Jurkat, Clone E6-1 (cell line): ENCODE results near the gene CCDC13.

Experiments used
- DNase-seq: peaks from one replicate; pipeline ENCODE4 v3.0.0-alpha.2; 2011; ENCODE audit warnings: low read depth, low spot score
- H3K4me3 ChIP-seq: 2 replicates; pipeline ENCODE4 v1.5.1; 2011; ENCODE audit warnings: mild to moderate bottlenecking, low read length, control low read depth, moderate library complexity

CCDC13 gene

DNA sequence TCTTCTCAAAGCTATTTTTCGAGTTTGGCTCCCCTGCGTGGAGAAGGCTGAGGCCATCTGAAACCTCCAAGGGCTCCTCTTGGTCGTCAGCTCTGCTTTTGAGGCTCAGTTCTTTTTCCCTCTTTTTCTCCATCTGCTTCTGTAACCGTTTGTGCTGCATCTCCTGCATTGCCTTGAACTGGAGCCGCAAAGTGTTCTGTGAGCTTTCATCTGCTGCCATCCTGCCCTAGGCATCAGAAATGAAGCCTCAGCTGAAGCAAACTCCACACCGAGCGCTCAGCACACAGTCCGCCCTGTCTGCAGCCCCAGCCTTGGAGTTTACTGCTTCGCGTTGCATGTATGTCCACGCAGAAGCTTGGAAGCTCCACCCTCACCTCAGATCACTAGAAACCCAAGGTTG, 14.9 kb downstream of the CCDC13 start:
- DNase-seq: no peak
- H3K4me3 ChIP-seq: no peak overlapping the region

- DNase-seq: no peak
- H3K4me3 ChIP-seq: no peak overlapping the region
Measured at GRCh38 chr3:42756681-42757213, 16.3 kb downstream of the CCDC13 start.

- H3K4me3 ChIP-seq: no peak overlapping the region
- peak; percentile 37 for DNase-seq
Measured at GRCh38 chr3:42755681-42756578, 17.1 kb downstream of the CCDC13 start.

- DNase-seq: no peak
- no peak overlapping the region for H3K4me3 ChIP-seq
Measured at GRCh38 chr3:42753757-42754156, 19.3 kb downstream of the CCDC13 start.

DNA sequence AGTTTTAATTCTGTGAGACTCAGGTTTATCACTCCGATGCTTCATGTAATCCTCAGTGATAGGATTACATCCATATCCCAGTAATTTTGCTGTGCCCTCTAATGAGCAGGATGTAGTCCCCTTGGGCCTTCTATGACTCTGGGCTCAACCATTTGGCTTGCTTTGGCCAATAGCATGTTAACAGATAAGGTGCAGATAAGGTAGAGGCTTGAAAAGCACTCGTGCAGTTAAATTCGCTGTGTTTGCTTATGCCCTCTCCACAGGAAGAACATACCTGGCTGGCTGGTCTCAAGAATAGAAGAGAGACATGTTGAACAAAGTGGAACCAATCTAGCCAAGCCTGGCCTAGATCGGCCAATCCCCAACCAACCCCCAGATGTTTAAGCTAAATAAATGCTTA, 20.1 kb downstream of the CCDC13 start:
- no peak for DNase-seq
- no peak overlapping the region for H3K4me3 ChIP-seq

- DNase-seq: no peak
- no peak overlapping the region for H3K4me3 ChIP-seq
Measured at GRCh38 chr3:42752441-42752840, 20.6 kb downstream of the CCDC13 start.

- DNase-seq: no peak
Measured at GRCh38 chr3:42751609-42752008, 21.4 kb downstream of the CCDC13 start.

DNA sequence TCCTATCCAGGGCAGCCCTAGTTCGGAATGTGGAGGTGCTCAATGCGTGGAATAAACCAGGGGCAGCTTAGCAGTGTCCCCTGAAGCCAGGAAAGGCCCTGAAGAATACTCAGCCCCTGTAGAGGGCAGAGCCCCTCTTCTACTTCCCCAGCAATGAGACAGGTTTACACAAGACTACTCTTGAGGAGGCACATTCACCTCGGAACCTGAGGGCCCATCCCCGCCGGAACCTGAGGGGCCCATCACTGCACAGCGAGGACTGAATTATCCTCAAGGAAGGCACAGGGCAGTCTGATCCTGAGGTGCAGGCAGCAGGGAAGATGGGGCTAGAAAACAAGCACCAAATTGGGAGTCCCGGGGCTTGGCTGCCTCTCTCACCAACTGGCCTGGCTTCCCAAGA, 22.2 kb downstream of the CCDC13 start:
- DNase-seq: no peak
- no peak overlapping the region for H3K4me3 ChIP-seq

More at GRCh38 chr3:42751609-42752008, 21.4 kb downstream of the CCDC13 start:
- H3K4me3 ChIP-seq: no peak overlapping the region

DNA sequence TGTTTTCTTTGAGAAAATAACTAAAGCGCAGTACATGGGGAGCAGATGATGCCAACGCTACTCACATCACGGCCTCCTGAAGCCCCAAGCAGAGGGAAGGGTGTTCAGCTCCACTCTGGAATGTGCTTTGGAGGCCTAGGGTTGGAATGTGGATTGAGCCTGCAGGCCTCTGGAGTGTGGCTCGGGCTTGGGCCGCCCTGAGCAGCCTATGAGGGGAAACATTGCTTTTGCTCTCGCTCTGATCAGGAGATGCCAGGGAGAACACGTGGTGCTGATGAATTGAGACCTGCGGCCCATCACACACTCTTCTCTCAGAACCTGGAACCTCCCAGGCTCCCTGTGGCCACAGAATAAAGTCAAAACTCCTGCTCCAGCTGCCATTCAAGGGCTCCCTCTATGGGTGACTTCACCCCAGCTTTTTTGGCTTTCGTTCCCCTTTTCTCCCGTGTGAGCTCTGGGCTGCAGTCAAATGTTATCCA, 23.3 kb downstream of the CCDC13 start:
- H3K4me3 ChIP-seq: no peak overlapping the region
- DNase-seq: no peak

DNA sequence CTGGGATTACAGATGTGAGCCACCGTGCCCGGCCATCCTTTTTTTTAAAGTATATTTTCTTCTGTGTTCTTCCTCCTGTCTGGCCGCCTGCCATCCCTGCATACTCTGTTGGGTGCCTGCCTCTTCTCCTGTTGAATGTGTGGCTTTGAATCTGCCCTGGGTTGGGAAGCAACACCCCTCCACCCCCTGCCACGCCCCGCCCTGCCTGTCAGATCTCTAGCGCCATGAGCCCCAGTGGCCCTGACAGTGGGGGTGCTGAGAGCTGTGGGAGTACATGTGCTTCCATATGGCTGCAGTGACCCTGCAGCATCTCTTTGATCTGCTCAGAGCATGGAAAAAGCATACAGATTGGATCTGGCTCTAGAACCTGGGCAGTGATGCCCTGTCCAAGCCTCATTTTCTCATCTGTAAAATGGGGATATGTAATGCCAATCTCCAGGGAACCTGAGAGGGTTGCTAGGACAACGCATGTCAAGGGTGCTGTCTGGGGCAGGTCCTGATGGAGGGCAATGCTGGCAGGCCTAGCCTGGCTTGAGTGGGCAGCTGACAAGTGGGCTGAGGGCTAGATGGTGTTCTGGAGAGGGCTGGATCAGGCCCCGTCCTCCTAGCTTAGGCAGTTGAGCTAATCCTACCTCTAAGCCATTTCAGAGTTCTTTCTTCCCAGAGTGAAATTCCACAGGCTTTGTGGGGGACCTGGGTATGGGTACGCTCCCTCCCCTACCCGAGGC, 23.9 kb downstream of the CCDC13 start:
- DNase-seq: no peak
- H3K4me3 ChIP-seq: no peak overlapping the region

DNA sequence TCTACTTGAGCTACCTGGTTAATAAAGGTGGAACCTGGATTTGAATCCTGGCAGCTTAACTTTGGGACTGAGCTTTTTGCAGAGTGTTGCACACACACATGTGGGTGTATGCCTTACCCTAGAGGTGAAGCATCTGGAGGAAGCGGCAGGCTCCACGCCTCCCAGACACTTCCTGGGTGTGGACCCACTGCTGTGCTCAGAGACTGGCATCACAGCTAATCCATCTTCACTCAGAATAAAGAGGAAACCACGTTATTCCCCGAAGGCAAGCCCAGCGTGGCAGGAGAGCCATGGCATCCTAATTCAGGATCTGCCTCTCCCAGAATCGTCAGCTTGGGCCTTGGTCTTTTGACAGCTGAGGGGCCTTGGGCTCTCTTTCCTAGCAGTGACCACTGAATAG, 25.5 kb downstream of the CCDC13 start:
- no peak for DNase-seq
- H3K4me3 ChIP-seq: no peak overlapping the region

DNA sequence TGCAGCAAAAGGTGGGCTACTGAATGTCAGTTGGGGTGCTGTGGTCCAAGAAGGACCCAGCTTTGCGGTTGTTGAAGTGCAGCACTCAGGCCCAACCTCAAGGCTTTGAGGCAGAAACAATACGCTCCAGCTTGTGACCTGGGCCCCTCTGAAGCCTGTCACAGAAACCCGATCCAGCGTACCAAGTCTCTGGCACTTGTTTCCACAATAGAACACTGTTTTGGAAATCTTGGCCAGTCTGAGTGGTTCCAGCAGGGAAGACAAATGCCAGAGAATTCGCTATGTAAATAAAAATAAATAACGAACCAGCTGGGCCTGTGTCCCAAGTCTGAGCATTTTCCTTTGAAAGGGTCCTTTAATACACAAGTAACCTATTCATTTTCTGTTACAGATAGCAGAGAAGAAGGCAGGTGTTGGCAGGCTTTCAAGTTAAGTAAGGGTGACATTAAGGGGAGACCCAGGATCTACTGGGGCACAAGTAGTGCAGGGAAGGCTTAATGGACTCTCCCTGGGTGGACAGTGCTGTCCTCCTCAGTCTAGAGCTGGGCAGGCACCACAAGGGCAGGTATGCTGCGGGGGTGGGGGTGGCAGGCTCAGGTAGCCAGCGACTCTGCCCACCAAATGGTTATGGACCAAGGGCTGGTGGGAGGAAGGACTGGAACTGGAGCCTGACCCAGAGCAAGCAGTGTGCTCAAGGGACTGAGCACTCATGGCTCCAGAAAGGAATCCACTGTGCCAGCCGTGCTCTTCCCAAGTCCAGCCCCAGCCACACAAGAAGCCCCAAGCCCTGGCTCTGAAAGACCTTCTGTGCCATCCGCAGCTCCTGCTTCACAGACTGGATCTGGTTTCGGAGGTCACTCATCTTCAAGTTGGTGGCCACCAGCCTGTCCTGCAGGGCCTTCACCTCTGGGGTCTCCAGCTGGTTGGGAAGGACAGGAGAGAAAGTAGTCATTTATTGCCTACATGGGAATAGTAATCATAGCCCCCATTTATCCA, 26.3 kb downstream of the CCDC13 start:
- no peak overlapping the region for H3K4me3 ChIP-seq
- no peak for DNase-seq

DNA sequence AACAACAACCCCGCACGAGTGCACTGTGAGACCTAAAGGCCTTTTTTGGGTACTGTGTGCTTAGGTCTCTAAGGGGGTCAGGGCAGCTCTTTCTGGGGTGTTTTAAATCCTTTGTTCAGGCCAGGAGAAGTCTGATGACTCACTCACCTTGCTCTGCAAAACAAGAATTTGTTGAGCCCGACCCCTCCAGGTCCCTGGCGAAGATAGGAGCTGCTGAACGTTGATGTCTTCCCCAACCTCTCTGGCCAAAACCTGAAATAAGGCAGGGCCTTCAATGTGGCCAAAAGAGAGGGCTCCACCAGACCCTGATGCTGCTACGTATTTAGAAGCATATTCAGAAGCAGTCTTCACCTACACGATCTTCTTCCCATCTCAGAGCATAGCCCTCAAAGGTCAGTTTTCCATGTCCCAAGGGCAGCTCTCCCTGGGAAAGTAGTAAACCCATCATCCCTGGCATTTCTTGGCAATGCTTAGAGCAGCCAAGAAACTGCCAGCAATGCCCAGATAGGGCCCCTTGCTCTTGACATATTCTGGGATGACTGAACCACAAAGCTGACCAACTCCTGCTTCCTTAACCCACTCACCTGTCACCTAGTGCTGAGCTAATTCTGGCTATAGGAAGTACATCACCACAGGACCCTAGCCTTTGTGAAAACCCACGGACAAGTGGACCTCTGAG, 27.1 kb downstream of the CCDC13 start:
- H3K4me3 ChIP-seq: no peak overlapping the region
- no peak for DNase-seq

- H3K4me3 ChIP-seq: no peak overlapping the region
- no peak for DNase-seq
Measured at GRCh38 chr3:42745291-42745745, 27.7 kb downstream of the CCDC13 start.

DNA sequence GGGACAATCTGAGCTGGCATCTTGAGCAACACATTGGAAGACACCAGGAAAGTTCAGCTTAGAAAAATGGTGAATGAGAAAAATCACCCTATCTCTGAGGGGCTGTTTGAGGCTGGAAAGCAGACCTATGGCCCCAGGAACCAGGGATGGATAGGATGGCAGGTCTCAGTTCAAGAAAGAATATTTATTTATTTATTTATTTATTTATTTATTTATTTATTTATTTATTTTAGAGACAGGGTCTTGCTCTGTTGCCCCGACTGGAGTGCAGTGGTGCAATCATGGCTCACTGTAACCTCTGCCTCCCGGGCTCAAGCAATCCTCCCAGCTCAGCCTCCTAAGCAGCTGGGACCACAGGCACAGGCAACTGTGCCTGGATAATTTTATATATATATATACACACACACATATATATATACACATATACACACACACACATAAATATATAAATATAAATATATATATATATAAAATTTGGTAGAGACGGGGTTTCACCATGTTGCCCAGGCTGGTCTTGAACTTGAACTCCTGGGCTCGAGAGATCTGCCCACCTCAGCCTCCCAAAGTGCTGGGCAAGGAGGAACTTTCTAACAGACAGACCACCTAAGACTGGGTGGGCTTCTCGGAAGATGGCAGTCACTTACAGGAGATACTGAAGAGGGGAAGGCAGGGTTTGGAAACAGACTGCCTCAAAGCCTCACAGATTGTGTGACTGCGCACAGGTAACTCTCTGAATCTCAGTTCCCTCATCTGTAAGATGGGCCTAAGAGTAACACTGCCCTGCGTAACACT, 29.7 kb downstream of the CCDC13 start:
- no peak for DNase-seq
- H3K4me3 ChIP-seq: no peak overlapping the region

GRCh38 chr3:42742688-42743087, 30.4 kb downstream of the CCDC13 start:
- H3K4me3 ChIP-seq: no peak overlapping the region
- DNase-seq: no peak

DNA sequence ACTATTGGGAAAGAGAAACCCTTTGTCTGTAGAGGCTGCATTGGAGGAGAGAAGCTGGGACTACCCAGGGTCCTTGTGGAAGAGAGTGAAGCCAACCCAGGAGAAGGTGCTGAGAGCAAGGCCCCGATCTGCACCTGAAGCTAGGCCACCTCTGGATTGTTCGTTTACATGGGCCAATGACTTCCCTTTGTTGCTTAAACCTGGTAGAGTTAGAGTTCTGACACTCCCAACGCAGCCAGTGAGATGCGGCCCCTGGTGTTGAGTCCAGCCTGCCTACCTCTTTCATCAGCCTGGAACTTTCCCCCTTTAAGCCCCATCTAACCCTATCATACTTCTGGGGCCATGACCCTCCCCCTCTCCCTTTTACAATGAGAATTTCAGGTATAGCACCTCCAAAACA, 30.8 kb downstream of the CCDC13 start:
- H3K4me3 ChIP-seq: no peak overlapping the region
- no peak for DNase-seq

GRCh38 chr3:42741796-42742195, 31.3 kb downstream of the CCDC13 start:
- DNase-seq: no peak
- no peak overlapping the region for H3K4me3 ChIP-seq
